ENCODE results near the gene ATP11A.
"Not testable (repeated sequence)": the region's sequence is repeated elsewhere in the genome, so short reads cannot be mapped to it uniquely, and the experiment has no call there.

Gene ATP11A

GRCh38 chr13:112670864-112671263 is 19.0 kb upstream of the ATP11A start:
- DNase-seq (ENCODE audit: low read depth), result no peak

GRCh38 chr13:112671359-112671758 is 18.5 kb upstream of the ATP11A start:
- DNase-seq (ENCODE audit: low read depth), result no peak

DNA sequence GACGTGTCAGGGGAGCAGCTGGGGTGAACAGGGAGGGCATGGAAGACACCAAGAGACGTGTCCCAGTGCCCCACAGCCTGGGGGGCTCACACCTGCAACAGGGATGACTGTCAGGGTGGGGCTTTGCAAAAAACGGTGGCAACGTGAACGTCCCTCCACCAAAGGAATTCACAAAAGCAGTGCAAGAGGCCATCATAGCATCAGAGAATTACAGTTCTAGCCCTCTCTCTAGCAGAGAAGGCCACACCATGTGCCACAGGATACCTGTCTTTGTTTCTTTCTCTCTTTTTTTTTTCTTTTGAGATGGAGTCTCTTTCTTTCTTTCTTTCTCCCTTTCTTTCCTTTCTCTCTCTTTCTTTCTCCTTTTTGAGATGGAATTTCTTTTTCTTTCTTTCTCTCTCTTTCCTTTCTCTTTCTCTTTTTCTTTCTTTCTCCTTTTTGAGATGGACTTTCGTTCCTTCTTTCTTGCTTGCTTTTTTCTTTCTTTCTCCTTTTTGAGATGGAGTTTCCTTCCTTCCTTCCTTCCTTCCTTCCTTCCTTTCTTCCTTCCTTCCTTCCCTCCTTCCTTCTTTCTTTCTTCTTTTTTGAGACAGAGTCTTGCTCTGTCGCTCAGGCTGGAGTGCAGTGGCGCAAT is 17.1 kb upstream of the ATP11A start:
- DNase-seq (ENCODE audit: low read depth), result no peak

DNA sequence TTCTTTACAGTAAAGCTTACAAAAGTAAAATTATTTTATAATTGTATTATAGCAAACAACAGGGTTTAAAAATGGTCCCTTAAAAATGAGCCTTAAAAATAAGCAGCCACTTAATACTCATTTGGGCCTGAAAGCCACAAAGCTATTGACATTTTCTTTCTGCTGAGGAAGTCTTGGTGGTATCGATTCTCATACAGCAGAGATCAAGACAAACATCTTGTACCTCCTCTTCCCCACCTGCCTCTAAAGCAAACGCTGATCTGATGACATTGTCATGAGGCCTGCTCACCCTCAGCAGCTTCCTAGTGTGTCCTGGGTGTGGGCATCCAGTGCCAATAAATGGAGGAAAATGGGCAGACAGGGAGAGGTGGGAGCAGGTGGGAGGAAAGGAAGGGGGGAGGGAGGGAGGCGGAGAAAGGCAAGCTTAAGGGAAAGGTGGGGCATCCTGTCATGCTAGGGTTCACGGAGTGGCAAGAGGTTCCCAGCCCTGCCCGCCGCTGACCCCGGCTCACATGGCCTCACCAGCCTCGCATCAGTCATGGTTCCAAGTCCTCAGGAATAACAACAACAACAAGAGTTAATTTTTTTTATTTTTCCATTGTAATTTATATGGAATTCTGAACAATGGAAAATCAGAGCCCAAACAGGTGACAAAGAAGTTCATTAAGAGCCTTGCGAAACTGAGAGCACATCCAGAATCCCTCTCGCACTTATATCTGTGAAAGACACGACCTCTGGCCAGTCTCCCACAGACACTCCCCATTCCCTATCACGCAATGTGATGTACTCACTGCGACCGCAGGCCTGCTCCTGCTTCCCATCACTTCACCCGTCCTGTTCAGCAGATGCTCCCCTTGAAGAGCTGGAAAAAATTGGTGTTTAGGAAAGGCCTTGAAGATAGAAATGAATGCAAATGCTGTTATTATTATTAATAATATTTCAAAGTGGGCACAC is 15.1 kb upstream of the ATP11A start:
- DNase-seq (ENCODE audit: low read depth), result no peak

DNA sequence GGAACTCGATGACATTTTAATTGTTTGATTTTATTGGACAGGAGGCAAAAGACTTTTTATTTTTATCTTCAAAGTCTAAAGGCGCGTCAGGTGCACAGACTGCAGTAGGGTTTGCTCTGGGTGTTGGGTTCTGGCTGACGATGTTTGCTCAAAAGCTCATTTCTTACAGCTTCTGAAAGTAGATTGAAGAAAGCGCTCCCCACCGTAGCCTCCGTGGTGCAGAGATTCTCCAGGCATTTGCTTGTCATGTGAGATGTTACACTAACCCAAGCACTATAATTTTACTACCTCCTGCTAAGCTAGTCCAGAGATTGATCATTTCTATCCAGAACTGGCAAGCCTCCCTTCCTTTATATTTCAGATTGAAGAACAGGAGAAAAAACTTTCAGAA is 14.5 kb upstream of the ATP11A start:
- DNase-seq (ENCODE audit: low read depth), result no peak

DNA sequence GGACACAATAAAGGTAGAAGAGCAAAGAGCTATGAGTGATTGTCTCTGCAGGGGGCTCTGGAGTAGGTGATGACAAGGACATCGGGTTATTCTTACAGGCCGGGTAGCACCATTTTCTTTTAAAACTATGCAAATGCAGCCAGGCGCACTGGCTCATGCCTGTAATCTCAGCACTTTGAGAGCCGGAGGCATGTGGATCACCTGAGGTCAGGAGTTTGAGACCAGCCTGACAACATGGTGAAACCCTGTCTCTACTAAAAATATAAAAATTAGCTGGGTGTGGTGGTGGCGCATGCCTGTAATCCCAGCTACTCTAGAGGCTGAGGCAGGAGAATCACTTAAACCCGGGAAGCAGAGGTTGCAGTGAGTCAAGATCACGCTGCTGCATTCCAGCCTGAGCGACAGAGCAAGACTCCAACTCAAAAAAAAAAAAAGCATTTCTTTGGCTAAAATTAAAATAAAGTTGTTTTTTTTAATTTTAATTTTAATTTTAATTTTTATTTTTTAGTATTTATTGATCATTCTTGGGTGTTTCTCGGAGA is 12.3 kb upstream of the ATP11A start:
- not testable (repeated sequence) for DNase-seq (ENCODE audit: low read depth)

DNA sequence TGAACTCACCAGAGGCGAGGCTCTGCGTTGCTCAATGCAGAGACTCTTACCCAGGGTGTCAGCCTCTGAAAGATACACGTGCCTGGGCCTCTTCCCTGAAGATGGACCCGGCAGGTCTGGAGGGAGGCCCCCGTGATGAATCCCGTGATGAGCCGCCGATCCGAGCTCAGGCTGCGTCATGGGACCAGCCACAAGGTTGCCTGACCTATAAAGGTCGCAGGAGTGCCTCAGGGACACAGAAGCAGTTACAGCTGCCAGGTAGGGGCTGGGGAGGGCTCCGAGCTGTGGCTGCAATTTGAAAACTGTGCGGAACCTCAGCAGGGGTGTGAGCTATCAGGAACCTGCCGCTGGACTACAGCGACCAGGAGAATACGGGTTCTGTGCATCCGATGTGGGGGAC is 10.5 kb upstream of the ATP11A start:
- no peak for DNase-seq (ENCODE audit: low read depth)

DNA sequence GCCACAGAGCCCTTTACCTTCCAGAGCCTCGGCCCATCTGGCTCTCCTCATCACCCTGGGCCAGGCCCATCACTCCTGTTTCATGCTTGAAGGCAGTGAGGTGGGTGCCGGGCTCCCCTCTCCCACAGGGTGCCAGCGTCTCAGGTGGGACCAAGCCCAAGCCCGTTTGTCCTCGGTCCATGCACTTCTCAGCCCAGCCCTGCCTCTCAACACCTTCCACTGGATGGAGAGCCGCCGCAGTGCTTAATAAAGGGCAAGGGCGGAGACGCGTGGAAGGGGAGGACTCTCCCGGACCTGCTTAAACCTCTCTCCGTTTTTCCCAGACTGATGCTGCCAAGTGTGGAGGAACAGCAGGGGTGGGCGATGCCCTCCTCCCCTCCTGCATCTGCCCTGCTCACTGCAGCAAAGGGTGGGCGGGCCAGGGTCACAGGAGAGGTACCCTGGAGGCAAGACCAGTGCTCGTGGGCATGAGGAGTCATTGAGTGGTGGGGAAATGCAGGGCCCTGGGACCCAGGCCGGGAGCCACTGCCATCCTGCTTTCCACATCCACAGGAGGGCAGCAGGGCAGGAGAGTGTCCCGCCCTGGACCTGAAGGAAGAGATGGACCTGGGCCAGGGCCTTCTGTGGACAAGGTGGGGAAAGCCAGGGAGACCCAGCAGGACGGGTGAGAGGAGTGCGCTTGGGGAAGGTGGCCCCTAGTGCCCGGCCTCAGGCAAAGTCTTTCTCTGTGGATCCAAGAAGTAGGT is 9.7 kb upstream of the ATP11A start:
- DNase-seq (ENCODE audit: low read depth), result no peak

DNA sequence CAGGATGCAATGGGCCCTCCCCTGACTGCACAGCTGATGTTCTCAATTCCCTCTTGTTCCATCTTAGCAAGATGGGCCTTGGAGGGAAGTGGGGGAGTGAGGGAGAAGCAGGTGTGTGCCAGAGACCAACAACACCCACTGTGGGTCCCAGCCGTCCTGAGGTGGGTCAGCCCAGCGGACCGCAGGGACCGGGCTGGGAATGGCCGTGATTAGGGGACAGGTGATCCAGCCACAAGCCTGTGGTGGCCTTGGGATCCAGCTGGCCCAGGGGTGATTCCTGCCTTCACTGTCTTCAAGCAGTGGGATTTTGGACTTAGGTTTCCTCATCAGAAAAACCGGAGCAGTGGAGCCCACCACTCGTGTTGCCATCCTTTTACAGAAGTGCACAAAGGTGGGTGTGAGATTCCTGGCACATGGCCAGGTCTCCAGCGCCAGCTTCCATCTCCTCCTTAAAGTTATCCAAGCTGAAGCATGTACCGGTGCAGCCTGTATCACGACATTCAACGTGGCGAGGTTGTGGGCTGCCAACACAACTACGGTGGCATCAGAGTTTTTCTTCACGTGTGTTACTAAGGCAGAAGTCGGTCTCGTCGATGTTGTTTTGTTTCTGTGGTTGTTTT is 9.0 kb upstream of the ATP11A start:
- no peak for DNase-seq (ENCODE audit: low read depth)

- no peak for DNase-seq (ENCODE audit: low read depth)
These were observed 6.3 kb upstream of the ATP11A start for GRCh38 chr13:112683581-112683980.

GRCh38 chr13:112684071-112684845 is 5.6 kb upstream of the ATP11A start:
- no peak for DNase-seq (ENCODE audit: low read depth)

- not testable (repeated sequence) for DNase-seq (ENCODE audit: low read depth)
These were observed 4.5 kb upstream of the ATP11A start for GRCh38 chr13:112685189-112685805.

DNA sequence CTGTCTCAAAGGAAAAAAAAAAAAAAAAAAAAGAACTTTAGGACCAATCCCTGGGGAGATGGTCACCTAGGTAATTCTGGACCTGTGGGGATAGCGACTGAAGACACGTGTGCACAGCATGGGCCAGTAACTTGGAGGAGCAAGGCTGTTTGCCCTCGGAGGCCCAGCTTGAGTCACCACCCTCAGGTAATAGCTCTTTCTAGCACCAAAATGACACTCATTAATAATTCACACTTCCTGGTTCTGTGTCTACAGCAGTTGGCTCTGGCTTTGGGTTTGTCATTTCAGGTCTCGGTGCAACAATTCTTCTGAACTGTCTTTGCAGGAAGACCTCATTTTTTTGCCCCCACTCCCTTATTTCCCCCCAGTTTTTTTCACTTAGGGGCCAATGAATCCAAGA is 3.9 kb upstream of the ATP11A start:
- no peak for DNase-seq (ENCODE audit: low read depth)

GRCh38 chr13:112686364-112686763 is 3.5 kb upstream of the ATP11A start:
- DNase-seq (ENCODE audit: low read depth), result no peak

DNA sequence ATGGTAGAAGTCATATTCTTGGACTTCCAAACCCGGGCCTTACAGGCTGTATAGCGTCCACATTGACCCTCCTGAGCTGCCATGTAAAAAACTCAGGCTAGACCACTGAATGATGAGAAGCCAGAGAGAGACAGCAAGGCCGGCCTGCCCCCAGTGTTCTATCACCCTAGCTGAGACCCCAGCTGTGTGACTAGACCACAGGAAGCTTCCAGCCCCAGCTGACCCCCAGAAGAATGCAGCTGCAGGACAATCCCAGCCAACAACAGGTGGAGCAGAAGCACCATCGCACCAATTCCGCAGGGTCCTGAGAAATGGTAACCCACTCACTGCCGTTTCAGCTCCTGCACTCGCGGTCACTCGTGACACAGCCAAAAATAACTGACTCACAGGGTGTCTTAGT is 2.9 kb upstream of the ATP11A start:
- DNase-seq (ENCODE audit: low read depth), result no peak

DNA sequence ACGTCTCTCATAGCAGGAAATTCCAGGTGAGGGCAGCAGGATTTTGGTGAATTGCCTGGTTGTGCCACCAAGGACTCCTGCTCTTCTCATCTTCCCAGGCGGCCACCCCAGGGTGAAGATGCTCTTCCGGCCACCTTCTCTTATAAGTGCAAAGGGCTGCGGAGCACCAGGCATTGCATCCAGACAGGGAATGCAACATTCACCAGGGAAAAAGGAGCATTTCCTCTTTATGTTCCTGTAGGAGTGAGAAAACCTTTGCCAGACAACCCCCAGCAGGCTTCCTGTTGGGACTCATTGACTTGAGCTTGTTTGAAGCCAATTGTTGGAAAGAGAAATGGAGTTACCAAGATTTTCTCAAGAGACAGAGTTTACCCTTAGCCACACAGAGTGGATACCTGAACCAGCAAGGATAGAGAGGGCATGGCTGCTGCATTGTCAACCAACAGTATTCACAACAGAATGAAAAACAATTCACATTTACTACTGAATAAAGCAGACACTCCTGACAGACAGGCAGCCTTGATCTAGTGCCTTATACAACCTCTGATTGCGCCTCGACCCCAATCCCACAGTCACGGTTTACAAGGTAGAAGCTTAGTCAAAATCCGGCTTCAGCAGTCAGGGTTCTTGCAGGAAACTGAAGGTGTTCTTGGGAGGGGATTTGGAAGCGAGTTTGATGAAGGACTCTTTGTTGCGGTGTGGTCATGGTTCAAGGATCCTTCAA is 1.8 kb upstream of the ATP11A start:
- no peak for DNase-seq (ENCODE audit: low read depth)

- DNase-seq (ENCODE audit: low read depth), result no peak
These were observed 1.1 kb upstream of the ATP11A start for GRCh38 chr13:112688560-112689302.

DNA sequence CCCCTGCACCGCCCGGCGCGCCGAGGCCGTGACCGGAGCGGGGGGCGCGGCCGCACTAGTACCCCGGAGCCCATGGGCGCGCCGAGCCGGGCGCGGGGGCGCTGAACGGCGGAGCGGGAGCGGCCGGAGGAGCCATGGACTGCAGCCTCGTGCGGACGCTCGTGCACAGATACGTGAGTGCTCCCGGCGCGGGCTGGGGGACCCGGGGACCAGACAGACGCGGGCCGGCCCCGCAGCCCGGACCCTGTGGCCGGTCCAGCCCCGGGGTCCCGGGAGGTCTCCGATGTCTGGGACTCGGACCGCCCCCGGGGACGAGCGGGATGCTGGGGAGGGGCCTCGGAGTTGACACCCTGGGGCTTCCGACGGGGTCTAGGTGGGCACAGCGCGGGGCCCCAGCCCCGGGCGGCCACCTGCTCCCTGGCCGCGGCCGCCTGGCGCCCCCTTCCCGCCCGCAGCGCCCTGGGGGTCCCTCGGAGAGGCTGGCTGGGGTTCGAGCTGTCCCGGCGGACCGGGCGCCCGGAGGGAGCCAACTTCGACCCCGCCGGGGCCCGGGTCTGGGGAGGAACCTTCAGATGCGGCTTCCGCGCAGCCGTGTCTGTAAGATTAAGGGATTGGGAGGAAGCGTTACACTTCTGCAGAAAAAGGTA is 568 bp downstream of the ATP11A start:
- DNase-seq (ENCODE audit: low read depth), result no peak

- no peak for DNase-seq (ENCODE audit: low read depth)
These were observed 2.3 kb downstream of the ATP11A start for GRCh38 chr13:112692104-112692503.

Data from fibroblast of the conjunctiva (primary cell).